T-helper 9 cell (primary cell): Measurements from ENCODE around the gene DHX38.

Experiments
- DNase-seq: peaks from one replicate; pipeline ENCODE4 v3.0.0-alpha.2; 2020

Gene DHX38

GRCh38 chr16:72123426-72123825 lies 29.8 kb downstream of the DHX38 start:
- DNase-seq = no peak

- DNase-seq = no peak
Measured at GRCh38 chr16:72124148-72124547, 30.5 kb downstream of the DHX38 start.

GRCh38 chr16:72124761-72125634 lies 31.4 kb downstream of the DHX38 start:
- peak; percentile 54 for DNase-seq

GRCh38 chr16:72125635-72126428 lies 32.2 kb downstream of the DHX38 start:
- DNase-seq = no peak

GRCh38 chr16:72126429-72126765 lies 32.8 kb downstream of the DHX38 start:
- DNase-seq = no peak

- no peak for DNase-seq
Measured at GRCh38 chr16:72128701-72129100, 35.1 kb downstream of the DHX38 start.

GRCh38 chr16:72129976-72130656 lies 36.5 kb downstream of the DHX38 start:
- DNase-seq = no peak

- no peak for DNase-seq
Measured at GRCh38 chr16:72131036-72131435, 37.4 kb downstream of the DHX38 start.

GRCh38 chr16:72132726-72133125 lies 39.1 kb downstream of the DHX38 start:
- no peak for DNase-seq

GRCh38 chr16:72134507-72134906 lies 40.9 kb downstream of the DHX38 start:
- no peak for DNase-seq

GRCh38 chr16:72137380-72138063 lies 43.9 kb downstream of the DHX38 start:
- DNase-seq = no peak

- no peak for DNase-seq
Measured at GRCh38 chr16:72138064-72138572, 44.5 kb downstream of the DHX38 start.

GRCh38 chr16:72139908-72140307 lies 46.3 kb downstream of the DHX38 start:
- DNase-seq = no peak

GRCh38 chr16:72142476-72142875 lies 48.8 kb downstream of the DHX38 start:
- DNase-seq = no peak

- DNase-seq = no peak
Measured at GRCh38 chr16:72149676-72150464, 56.2 kb downstream of the DHX38 start.

- DNase-seq = no peak
Measured at GRCh38 chr16:72159386-72159785, 65.7 kb downstream of the DHX38 start.

GRCh38 chr16:72159801-72160200 lies 66.2 kb downstream of the DHX38 start:
- DNase-seq = no peak

GRCh38 chr16:72162105-72162692 lies 68.6 kb downstream of the DHX38 start:
- no peak for DNase-seq
